Mucosa of descending colon (tissue), 3 donors: Measurements from ENCODE around the gene EPYC. TPM values are rescaled to one million over a fixed set of nuclear protein-coding genes. Genes with fewer than 3 reads are reported as not detected.

Experiments
- ATAC-seq: fragments of 200-7000 bp; cut with Tn5 transposase; one replicate; pipeline ENCODE4 v1.9.1; 2020; ENCODE audit warnings: mild to moderate bottlenecking, moderate library complexity
- DNase-seq, 3 donors: peaks; one replicate each; pipeline ENCODE4 v3.0.0-alpha.2; 2020
- H3K36me3 ChIP-seq: fragments of 200-600 bp; one replicate; pipeline ENCODE4 v1.8.0; 2021; ENCODE audit warnings: low read depth, mild to moderate bottlenecking
- H3K4me1 ChIP-seq: fragments of 200-600 bp; one replicate; pipeline ENCODE4 v1.8.0; 2021; ENCODE audit warnings: low read depth, mild to moderate bottlenecking
- H3K4me3 ChIP-seq: fragments of 200-600 bp; one replicate; pipeline ENCODE4 v1.8.0; 2021; ENCODE audit warnings: mild to moderate bottlenecking
- H3K9me3 ChIP-seq: fragments of 200-600 bp; one replicate; pipeline ENCODE4 v1.8.0; 2021; ENCODE audit warnings: mild to moderate bottlenecking
- CTCF ChIP-seq: fragments of 200-600 bp; IDR thresholded peaks from one replicate; pipeline ENCODE4 v1.8.0; 2022; ENCODE audit warnings: antibody characterized with exemption, mild to moderate bottlenecking
- intact Hi-C, 2 donors: fragments of 100-400 bp; cut with DNase I in 1 of 2; cut with micrococcal nuclease in 1 of 2; formaldehyde crosslinking; loops; one replicate each; pipeline versions ENCODE4 v1.11.0 to v1.11.1; 2022; cut with DNase I, micrococcal nuclease
- total RNA-seq, 3 donors: library from RNA; stranded (reverse); fragmentation: NEBNext Ultra II Directional in 2 of 3; extraction: Animal tissue kit (Norgen Biotek cat#: 25700) in 2 of 3; gene quantifications; one replicate each; pipeline versions ENCODE4 v1.2.1 to v1.2.4, GENCODE V29; 2021 to 2023
- donor health status: DM: no; HTN: no; CAD: no; lungs with moderate emphysema.
- donor health status: DM: no; HTN: no; CAD: no.
- donor health status: DM: no; HTN: yes; CAD: no.

EPYC gene
- total RNA-seq, 3 donors from 2014 or later, result not detected

- no peaks in the 10 kb centered on the region for H3K9me3 ChIP-seq
- intact Hi-C loops, result no loop called here
- DNase-seq (no peak), ATAC-seq (no peak)
- no peaks in the 10 kb centered on the region for H3K4me1 ChIP-seq
- no peaks in the 10 kb centered on the region for H3K36me3 ChIP-seq
- H3K4me3 ChIP-seq, result no peak overlapping the region
- TF ChIP-seq CTCF, result no peak
These were observed 45.7 kb downstream of the EPYC start for GRCh38 chr12:90959032-90959431.

GRCh38 chr12:90958347-90958746, 46.4 kb downstream of the EPYC start:
- DNase-seq, result no peak
- Histone ChIP-seq H3K36me3 (no peaks in the 10 kb centered on the region), H3K4me1 (no peaks in the 10 kb centered on the region), H3K4me3 (no peak overlapping the region), H3K9me3 (no peaks in the 10 kb centered on the region)
- no peak for ATAC-seq
- TF ChIP-seq CTCF, result no peak
- intact Hi-C loops, result no loop called here

- H3K4me3 ChIP-seq, result no peak within 1 kb of the TSS
- H3K36me3 ChIP-seq, result no peaks in the 10 kb centered on the region
- no peaks in the 10 kb centered on the region for H3K9me3 ChIP-seq
- no peak for DNase-seq
- intact Hi-C loops, result no loop called here
- no peak for ATAC-seq
- TF ChIP-seq CTCF, result no peak
- H3K4me1 ChIP-seq, result no peaks in the 10 kb centered on the region
These were observed 49.9 kb downstream of the EPYC start, which contains the start of gene CCER1 for GRCh38 chr12:90954921-90955320. Gene CCER1, minus strand, starts transcription at chr12:90955176. Its CDS starts 434 bp downstream, at chr12:90954742.

- intact Hi-C loops, result no loop called here
- no peak for TF ChIP-seq CTCF
- DNase-seq, result no peak
- ATAC-seq, result no peak
- H3K36me3 ChIP-seq, result no peaks in the 10 kb centered on the region
- no peaks in the 10 kb centered on the region for H3K4me1 ChIP-seq
- no peaks in the 10 kb centered on the region for H3K9me3 ChIP-seq
- H3K4me3 ChIP-seq, result no peak overlapping the region
These were observed 50.3 kb downstream of the EPYC start for GRCh38 chr12:90954428-90954827.

GRCh38 chr12:90953956-90954421, 50.8 kb downstream of the EPYC start:
- no peak for ATAC-seq
- Histone ChIP-seq H3K9me3 (no peaks in the 10 kb centered on the region), H3K4me1 (no peaks in the 10 kb centered on the region), H3K4me3 (no peak overlapping the region), H3K36me3 (no peaks in the 10 kb centered on the region)
- no peak for DNase-seq
- intact Hi-C loops, result no loop called here
- no peak for TF ChIP-seq CTCF
